Mucosa of rectum (tissue), 2 donors: Measurements from ENCODE around the gene ARHGEF40.

Experiments used
- H3K27ac ChIP-seq, 2 donors: one replicate each; pipeline ENCODE4 v1.7.0; 2013; ENCODE audit warnings: inconsistent platforms in 2 of 2, low read depth in 2 of 2, low read length in 2 of 2
- H3K27me3 ChIP-seq, 2 donors: one replicate each; pipeline ENCODE4 v1.7.0; 2013; ENCODE audit warnings: low read length in 2 of 2; ENCODE audit not compliant: control insufficient read depth in 2 of 2, insufficient read depth in 2 of 2
- H3K36me3 ChIP-seq, 2 donors: one replicate each; pipeline ENCODE4 v1.7.0; 2013; ENCODE audit warnings: low read length in 2 of 2; ENCODE audit not compliant: control insufficient read depth in 2 of 2, insufficient read depth in 2 of 2
- H3K4me1 ChIP-seq, 2 donors: one replicate each; pipeline ENCODE4 v1.7.0; 2013; ENCODE audit warnings: low read length in 2 of 2, mild to moderate bottlenecking in 1 of 2; ENCODE audit not compliant: control insufficient read depth in 2 of 2, insufficient read depth in 2 of 2
- H3K4me3 ChIP-seq, 2 donors: one replicate each; pipeline ENCODE4 v1.7.0; 2013; ENCODE audit warnings: low read length in 2 of 2
- H3K9ac ChIP-seq, 2 donors: one replicate each; pipeline ENCODE4 v1.7.0; 2013; ENCODE audit warnings: low read length in 2 of 2, low read depth in 1 of 2, mild to moderate bottlenecking in 1 of 2
- H3K9me3 ChIP-seq, 2 donors: one replicate each; pipeline ENCODE4 v1.7.0; 2013; ENCODE audit warnings: low read length in 2 of 2; ENCODE audit not compliant: control insufficient read depth in 2 of 2
- donor health status: healthy.
- donor health status: Normal muscosa, but diverticular disease.

Gene ARHGEF40

GRCh38 chr14:21091821-21092272 lies 21.7 kb downstream of the ARHGEF40 start:
- H3K9me3 ChIP-seq = no peaks in the 10 kb centered on the region
- peaks cover 6 to 22% of the 10 kb centered on the region in 2 donors for H3K4me1 ChIP-seq
- no peak overlapping the region for H3K4me3 ChIP-seq
- no peak overlapping the region for H3K9ac ChIP-seq
- H3K27me3 ChIP-seq = no peaks in the 10 kb centered on the region
- H3K27ac ChIP-seq = peak overlapping the region in 1 of 2 donors; percentile 9
- H3K36me3 ChIP-seq = peaks cover 15 to 26% of the 10 kb centered on the region in 2 donors

GRCh38 chr14:21092273-21093011 lies 22.3 kb downstream of the ARHGEF40 start:
- no peak overlapping the region for H3K4me3 ChIP-seq
- no peaks in the 10 kb centered on the region for H3K27me3 ChIP-seq
- H3K9me3 ChIP-seq = no peaks in the 10 kb centered on the region
- H3K9ac ChIP-seq = no peak overlapping the region
- peaks cover 12 to 26% of the 10 kb centered on the region in 2 donors for H3K4me1 ChIP-seq
- peaks cover 14 to 23% of the 10 kb centered on the region in 2 donors for H3K36me3 ChIP-seq
- peak overlapping the region in 1 of 2 donors; percentile 9 for H3K27ac ChIP-seq

GRCh38 chr14:21093018-21093417 lies 22.9 kb downstream of the ARHGEF40 start:
- Histone ChIP-seq H3K4me3 (no peak overlapping the region), H3K27me3 (no peaks in the 10 kb centered on the region), H3K4me1 (peaks cover 13 to 26% of the 10 kb centered on the region in 2 donors), H3K36me3 (peaks cover 14 to 19% of the 10 kb centered on the region in 2 donors), H3K27ac (no peak overlapping the region), H3K9ac (no peak overlapping the region), H3K9me3 (no peaks in the 10 kb centered on the region)

GRCh38 chr14:21093769-21094681 lies 23.9 kb downstream of the ARHGEF40 start:
- Histone ChIP-seq H3K36me3 (peaks cover 12 to 13% of the 10 kb centered on the region in 2 donors), H3K9ac (no peak overlapping the region), H3K27ac (no peak overlapping the region), H3K27me3 (no peaks in the 10 kb centered on the region), H3K9me3 (no peaks in the 10 kb centered on the region), H3K4me3 (no peak overlapping the region), H3K4me1 (peaks cover 16 to 26% of the 10 kb centered on the region in 2 donors)

- Histone ChIP-seq H3K4me1 (peaks cover 20 to 26% of the 10 kb centered on the region in 2 donors), H3K27me3 (no peaks in the 10 kb centered on the region), H3K9ac (no peak overlapping the region), H3K27ac (no peak overlapping the region), H3K36me3 (peaks cover 7 to 10% of the 10 kb centered on the region in 2 donors), H3K9me3 (no peaks in the 10 kb centered on the region), H3K4me3 (no peak overlapping the region)
Observed at GRCh38 chr14:21095430-21096205, 25.5 kb downstream of the ARHGEF40 start.

GRCh38 chr14:21096438-21096837 lies 26.3 kb downstream of the ARHGEF40 start:
- Histone ChIP-seq H3K4me3 (no peak overlapping the region), H3K36me3 (peaks cover 2 to 5% of the 10 kb centered on the region in 2 donors), H3K4me1 (peaks cover 20 to 34% of the 10 kb centered on the region in 2 donors), H3K9me3 (no peaks in the 10 kb centered on the region), H3K9ac (no peak overlapping the region), H3K27ac (peak overlapping the region in 1 of 2 donors; percentile 81), H3K27me3 (no peaks in the 10 kb centered on the region)

- H3K4me1 ChIP-seq = peaks cover 24 to 41% of the 10 kb centered on the region in 2 donors
- peak overlapping the region; percentile 49 to 55 for H3K9ac ChIP-seq
- no peaks in the 10 kb centered on the region for H3K27me3 ChIP-seq
- H3K27ac ChIP-seq = peak overlapping the region; percentile 79 to 81
- H3K9me3 ChIP-seq = no peaks in the 10 kb centered on the region
- peak overlapping the region; percentile 53 to 60 for H3K4me3 ChIP-seq
- no peaks in the 10 kb centered on the region for H3K36me3 ChIP-seq
Observed at GRCh38 chr14:21096978-21097635, 27.0 kb downstream of the ARHGEF40 start.

GRCh38 chr14:21097636-21098075 lies 27.6 kb downstream of the ARHGEF40 start:
- peak overlapping the region; percentile 49 to 55 for H3K9ac ChIP-seq
- H3K27me3 ChIP-seq = no peaks in the 10 kb centered on the region
- H3K4me3 ChIP-seq = peak overlapping the region; percentile 53 to 60
- H3K36me3 ChIP-seq = no peaks in the 10 kb centered on the region
- no peaks in the 10 kb centered on the region for H3K9me3 ChIP-seq
- peak overlapping the region; percentile 79 to 81 for H3K27ac ChIP-seq
- H3K4me1 ChIP-seq = peaks cover 26 to 46% of the 10 kb centered on the region in 2 donors
